Measurements from ENCODE around the gene ZNF408.

The ZNF408 gene

GRCh38 chr11:46743043-46743442 lies 42.2 kb downstream of the ZNF408 start:
- Histone ChIP-seq H3K27ac (no peak overlapping the region), H3K9ac (ENCODE audit: insufficient read length) (no peak overlapping the region), H3K4me3 (no peak overlapping the region), H3K36me3 (ENCODE audit: insufficient read depth, low read length) (peaks cover 71% of the 10 kb centered on the region), H3K9me3 (ENCODE audit: low read depth, low read length) (no peaks in the 10 kb centered on the region)
- no peak for TF ChIP-seq FOXP2 (optimal IDR thresholded peaks at IDR 0.05; ENCODE audit: control extremely low read depth, extremely low read length, insufficient read depth)
- TF ChIP-seq POLR2AphosphoS5 (IDR thresholded peaks at IDR 0.05; ENCODE audit: borderline replicate concordance, low read depth, low read length), result no peak
- no peak for TF ChIP-seq EZH2 (IDR thresholded peaks at IDR 0.05)
- DNase-seq (ENCODE audit: low read depth, low spot score), result no peak

GRCh38 chr11:46743693-46744339 lies 43.0 kb downstream of the ZNF408 start:
- H3K9ac ChIP-seq (ENCODE audit: insufficient read length), result no peak overlapping the region
- TF ChIP-seq POLR2AphosphoS5 (IDR thresholded peaks at IDR 0.05; ENCODE audit: borderline replicate concordance, low read depth, low read length) (no peak), EZH2 (IDR thresholded peaks at IDR 0.05) (no peak), FOXP2 (optimal IDR thresholded peaks at IDR 0.05; ENCODE audit: control extremely low read depth, extremely low read length, insufficient read depth) (no peak)
- no peak overlapping the region for H3K4me3 ChIP-seq
- H3K36me3 ChIP-seq (ENCODE audit: insufficient read depth, low read length), result peaks cover 77% of the 10 kb centered on the region
- H3K9me3 ChIP-seq (ENCODE audit: low read depth, low read length), result no peaks in the 10 kb centered on the region
- H3K27ac ChIP-seq, result no peak overlapping the region
- no peak for DNase-seq (ENCODE audit: low read depth, low spot score)

GRCh38 chr11:46745328-46745727 lies 44.5 kb downstream of the ZNF408 start:
- TF ChIP-seq FOXP2 (optimal IDR thresholded peaks at IDR 0.05; ENCODE audit: control extremely low read depth, extremely low read length, insufficient read depth), result no peak
- TF ChIP-seq EZH2 (IDR thresholded peaks at IDR 0.05), result no peak
- no peak for TF ChIP-seq POLR2AphosphoS5 (IDR thresholded peaks at IDR 0.05; ENCODE audit: borderline replicate concordance, low read depth, low read length)
- Histone ChIP-seq H3K36me3 (ENCODE audit: insufficient read depth, low read length) (peaks cover 89% of the 10 kb centered on the region), H3K27ac (no peak overlapping the region), H3K4me3 (no peak overlapping the region), H3K9ac (ENCODE audit: insufficient read length) (no peak overlapping the region), H3K9me3 (ENCODE audit: low read depth, low read length) (no peaks in the 10 kb centered on the region)
- DNase-seq (ENCODE audit: low read depth, low spot score), result no peak

- Histone ChIP-seq H3K36me3 (ENCODE audit: insufficient read depth, low read length) (peaks cover 95% of the 10 kb centered on the region), H3K9me3 (ENCODE audit: low read depth, low read length) (no peaks in the 10 kb centered on the region), H3K4me3 (no peak overlapping the region), H3K27ac (no peak overlapping the region), H3K9ac (ENCODE audit: insufficient read length) (no peak overlapping the region)
- no peak for DNase-seq (ENCODE audit: low read depth, low spot score)
- no peak for TF ChIP-seq FOXP2 (optimal IDR thresholded peaks at IDR 0.05; ENCODE audit: control extremely low read depth, extremely low read length, insufficient read depth)
These were observed 45.2 kb downstream of the ZNF408 start for GRCh38 chr11:46745995-46746394.

GRCh38 chr11:46747150-46747549 lies 46.3 kb downstream of the ZNF408 start:
- peaks cover 92% of the 10 kb centered on the region for H3K36me3 ChIP-seq (ENCODE audit: insufficient read depth, low read length)
- no peak for DNase-seq (ENCODE audit: low read depth, low spot score)
- no peak overlapping the region for H3K27ac ChIP-seq
- no peak overlapping the region for H3K9ac ChIP-seq (ENCODE audit: insufficient read length)
- H3K9me3 ChIP-seq (ENCODE audit: low read depth, low read length), result no peaks in the 10 kb centered on the region
- TF ChIP-seq POLR2AphosphoS5 (IDR thresholded peaks at IDR 0.05; ENCODE audit: borderline replicate concordance, low read depth, low read length), result no peak
- no peak for TF ChIP-seq FOXP2 (optimal IDR thresholded peaks at IDR 0.05; ENCODE audit: control extremely low read depth, extremely low read length, insufficient read depth)
- TF ChIP-seq EZH2 (IDR thresholded peaks at IDR 0.05), result no peak
- no peak overlapping the region for H3K4me3 ChIP-seq

Measured in SK-N-MC (cell line).